Subcutaneous adipose tissue (tissue), 4 donors: ENCODE data around the gene HBG2. TPM values are rescaled to one million over a fixed set of nuclear protein-coding genes. Genes with fewer than 3 reads are reported as not detected.

Experiments used
- CTCF ChIP-seq: fragments of 450-650 bp; IDR thresholded peaks from one replicate; pipeline ENCODE4 v1.5.1; 2016; ENCODE audit warnings: low read depth, mild to moderate bottlenecking, control low read depth, antibody characterized with exemption, moderate library complexity
- total RNA-seq, 4 donors: library from RNA; depleted of rRNA; stranded (reverse); fragments of >200 nt; gene quantifications; one replicate each; pipeline ENCODE4 v1.1.0, GENCODE V29; 2016

The HBG2 gene
- total RNA-seq, 4 donors from 2014 or later: not detected

DNA sequence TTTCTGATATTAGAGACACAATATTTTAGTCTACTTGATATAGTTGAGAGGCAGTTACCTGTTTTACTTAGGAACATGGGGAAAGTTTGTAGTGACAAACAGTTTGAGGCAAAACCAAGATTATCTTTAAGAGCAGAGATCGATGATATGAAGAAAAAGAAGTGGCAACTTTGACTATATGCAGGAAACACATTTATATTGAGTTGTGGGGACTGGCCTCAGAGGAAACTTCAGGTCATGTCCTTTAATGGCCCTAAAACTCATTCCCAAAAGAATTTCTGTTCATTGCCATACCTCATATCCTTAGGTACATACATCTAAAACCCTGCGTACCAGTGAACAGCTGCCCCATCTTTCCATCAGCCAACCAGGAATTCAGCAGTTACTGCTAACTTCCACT, 9.4 kb downstream of the HBG2 start:
- no peak for TF ChIP-seq CTCF

DNA sequence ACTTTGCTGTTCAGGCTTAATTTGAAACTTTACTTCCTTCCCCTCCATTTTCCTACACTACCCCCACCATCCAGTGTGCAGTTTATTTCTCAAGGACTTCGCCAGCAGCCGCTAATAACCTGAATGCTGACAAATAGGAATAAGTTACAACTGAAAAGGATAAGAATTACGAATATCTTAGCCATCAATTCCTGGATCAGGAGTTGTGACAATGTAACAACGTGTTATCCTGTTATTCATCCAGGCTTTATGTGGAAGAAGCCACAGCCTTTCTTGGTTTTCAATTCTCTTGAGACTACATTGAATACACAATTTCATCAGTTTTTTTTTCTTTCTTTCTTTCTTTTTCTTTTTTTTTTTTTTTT, 10.8 kb downstream of the HBG2 start:
- TF ChIP-seq CTCF: no peak

- TF ChIP-seq CTCF: no peak
These were observed 11.4 kb downstream of the HBG2 start for GRCh38 chr11:5242933-5243815.

DNA sequence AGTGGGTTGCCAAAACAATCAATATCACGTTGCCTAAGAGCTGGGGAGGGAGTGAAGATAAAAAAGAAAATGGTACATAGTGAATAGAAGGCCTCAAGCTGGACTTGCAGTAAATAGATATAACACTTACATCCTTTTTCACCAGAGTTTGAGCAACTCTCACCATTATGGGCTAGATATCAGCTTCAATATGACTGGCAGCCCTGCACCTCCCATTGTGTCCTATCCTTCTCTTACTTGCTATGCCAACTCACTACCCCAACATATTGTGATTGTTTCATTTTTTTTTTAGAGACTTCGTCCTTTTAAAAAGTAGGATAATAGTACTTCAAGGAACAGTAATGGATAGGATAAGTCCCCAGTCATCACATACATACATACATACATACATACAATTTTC, 12.4 kb downstream of the HBG2 start:
- no peak for TF ChIP-seq CTCF

DNA sequence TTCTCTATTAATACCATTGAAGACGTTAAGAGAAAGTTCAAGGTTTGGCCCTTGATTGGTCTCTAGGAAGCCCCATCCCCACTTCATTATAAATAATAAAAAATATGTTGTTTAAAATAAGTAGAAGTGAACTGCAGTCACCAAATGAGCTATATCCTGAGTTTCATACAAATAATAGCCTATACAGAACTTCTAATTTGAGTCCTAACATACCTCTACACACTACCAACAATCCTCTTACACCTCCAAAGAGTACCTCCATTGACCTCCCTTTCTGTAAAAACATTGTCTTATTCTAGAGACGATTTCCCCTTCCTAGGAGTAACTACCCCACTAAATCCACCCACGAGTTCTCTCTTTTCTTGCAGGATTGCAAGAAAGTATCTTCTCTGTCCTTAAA, 13.1 kb downstream of the HBG2 start:
- TF ChIP-seq CTCF: no peak

DNA sequence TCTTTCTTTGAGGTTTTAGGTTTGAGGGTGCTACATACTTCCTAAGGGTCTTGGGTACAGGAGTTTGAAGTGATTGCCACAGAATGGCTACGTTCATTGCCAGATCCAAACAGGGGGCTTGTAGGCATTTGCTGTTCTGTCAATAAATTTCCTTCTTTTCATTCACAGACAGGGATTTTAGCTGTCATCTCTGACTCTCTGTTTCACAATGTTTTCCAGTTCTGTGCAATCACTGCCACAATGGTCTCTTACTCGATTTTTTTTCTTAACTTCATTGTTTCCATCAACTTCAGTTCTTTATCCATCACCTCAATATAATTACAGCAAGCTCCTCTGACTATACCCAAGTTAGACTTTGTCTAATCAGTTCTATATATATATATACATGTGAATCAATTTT, 14.1 kb downstream of the HBG2 start:
- no peak for TF ChIP-seq CTCF

GRCh38 chr11:5240056-5240455, 14.5 kb downstream of the HBG2 start:
- TF ChIP-seq CTCF: no peak
